ENCODE measurements around the gene FYCO1.
A peak's percentile ranks its signal among the peaks of the same experiment; 100 is the strongest.

The FYCO1 gene

GRCh38 chr3:45944830-45945620 lies 50.6 kb downstream of the FYCO1 start:
- DNase-seq (ENCODE audit: low read depth in 2 of 2, low spot score in 1 of 2), result no peak

- DNase-seq (ENCODE audit: low read depth in 2 of 2, low spot score in 1 of 2), result peak; percentile 24 to 27
These were observed 52.3 kb downstream of the FYCO1 start, which contains the start of gene CXCR6 for GRCh38 chr3:45943207-45943846. Gene CXCR6 (plus strand): TSS chr3:45943464. CDS start chr3:45946482, 3,018 bp downstream.

GRCh38 chr3:45942051-45942825 lies 53.4 kb downstream of the FYCO1 start:
- DNase-seq (ENCODE audit: low read depth in 2 of 2, low spot score in 1 of 2), result no peak

GRCh38 chr3:45940781-45941365 lies 54.8 kb downstream of the FYCO1 start:
- no peak for DNase-seq (ENCODE audit: low read depth in 2 of 2, low spot score in 1 of 2)

- DNase-seq (ENCODE audit: low read depth in 2 of 2, low spot score in 1 of 2), result no peak
These were observed 55.4 kb downstream of the FYCO1 start for GRCh38 chr3:45940004-45940780.

GRCh38 chr3:45939341-45939771 lies 56.3 kb downstream of the FYCO1 start:
- DNase-seq (ENCODE audit: low read depth in 2 of 2, low spot score in 1 of 2), result no peak

GRCh38 chr3:45938864-45939263 lies 56.8 kb downstream of the FYCO1 start:
- DNase-seq (ENCODE audit: low read depth in 2 of 2, low spot score in 1 of 2), result peak; percentile 72 to 78

- no peak for DNase-seq (ENCODE audit: low read depth in 2 of 2, low spot score in 1 of 2)
These were observed 57.6 kb downstream of the FYCO1 start for GRCh38 chr3:45938043-45938435.

- DNase-seq (ENCODE audit: low read depth in 2 of 2, low spot score in 1 of 2), result no peak
These were observed 58.2 kb downstream of the FYCO1 start for GRCh38 chr3:45937206-45938042.

GRCh38 chr3:45936261-45936660 lies 59.4 kb downstream of the FYCO1 start:
- no peak for DNase-seq (ENCODE audit: low read depth in 2 of 2, low spot score in 1 of 2)

- no peak for DNase-seq (ENCODE audit: low read depth in 2 of 2, low spot score in 1 of 2)
These were observed 62.0 kb downstream of the FYCO1 start for GRCh38 chr3:45933591-45933990.

- DNase-seq (ENCODE audit: low read depth in 2 of 2, low spot score in 1 of 2), result no peak
These were observed 63.5 kb downstream of the FYCO1 start for GRCh38 chr3:45932112-45932511.

GRCh38 chr3:45931496-45931895 lies 64.1 kb downstream of the FYCO1 start:
- DNase-seq (ENCODE audit: low read depth in 2 of 2, low spot score in 1 of 2), result no peak

GRCh38 chr3:45929042-45929679 lies 66.5 kb downstream of the FYCO1 start:
- DNase-seq (ENCODE audit: low read depth in 2 of 2, low spot score in 1 of 2), result peak in 1 of 2 donors; percentile 30

GRCh38 chr3:45927881-45928280 lies 67.7 kb downstream of the FYCO1 start:
- no peak for DNase-seq (ENCODE audit: low read depth in 2 of 2, low spot score in 1 of 2)

- DNase-seq (ENCODE audit: low read depth in 2 of 2, low spot score in 1 of 2), result no peak
These were observed 71.9 kb downstream of the FYCO1 start for GRCh38 chr3:45923755-45924154.

GRCh38 chr3:45922950-45923590 lies 72.6 kb downstream of the FYCO1 start:
- no peak for DNase-seq (ENCODE audit: low read depth in 2 of 2, low spot score in 1 of 2)

- DNase-seq (ENCODE audit: low read depth in 2 of 2, low spot score in 1 of 2), result no peak
These were observed 73.6 kb downstream of the FYCO1 start for GRCh38 chr3:45922039-45922326.

Measured in stimulated activated CD8-positive, alpha-beta memory T cell treated with anti-CD3 and anti-CD28 coated beads, Interleukin-4, amount 100 ng/mL, for 4 hours (primary cell).